NCI-H2081 (cell line): ENCODE measurements around the gene ASPSCR1.
A peak's percentile ranks its signal among the peaks of the same experiment; 100 is the strongest.
"Not testable (repeated sequence)": the region's sequence is repeated elsewhere in the genome, so short reads cannot be mapped to it uniquely, and the experiment has no call there.

Experiments used
- DNase-seq, 2 experiments: peaks; one replicate each; lab custom pipeline; 2025; lab: John Stamatoyannopoulos, UW

ASPSCR1 gene

DNA sequence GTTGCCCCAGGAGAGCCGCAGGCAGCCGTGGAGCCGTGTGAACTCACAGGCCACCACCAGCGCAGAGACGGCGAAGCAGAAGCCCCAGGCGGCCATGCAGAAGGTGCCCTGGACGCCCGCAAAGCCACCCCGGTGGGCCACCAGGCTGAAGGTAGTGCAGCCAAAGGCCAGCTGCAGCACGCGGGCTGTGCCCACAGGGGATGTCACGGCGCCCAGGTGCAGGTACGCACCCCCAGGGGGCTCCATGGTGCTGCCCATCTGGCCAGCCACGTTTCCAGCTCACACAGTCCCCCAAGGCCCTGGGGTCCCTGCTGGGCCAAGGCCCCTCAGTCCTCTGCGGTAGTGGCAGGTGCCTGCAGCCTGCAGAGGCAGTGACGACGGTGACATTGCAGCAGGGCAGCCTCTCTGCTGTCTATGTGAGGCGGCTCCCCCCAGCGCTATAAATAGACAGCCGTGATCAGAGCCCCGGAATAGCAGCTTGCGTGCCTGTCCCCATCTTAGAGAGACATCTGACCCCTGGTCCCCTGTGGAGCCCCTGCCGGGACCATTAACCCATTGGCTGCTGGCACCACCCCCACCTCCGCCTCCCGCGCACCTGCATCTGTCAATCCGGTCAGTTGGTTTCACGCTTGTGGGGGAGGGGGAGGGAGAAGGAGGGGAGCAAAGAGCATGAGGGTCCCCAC is 35.8 kb upstream of the ASPSCR1 start:
- no peak for DNase-seq

DNA sequence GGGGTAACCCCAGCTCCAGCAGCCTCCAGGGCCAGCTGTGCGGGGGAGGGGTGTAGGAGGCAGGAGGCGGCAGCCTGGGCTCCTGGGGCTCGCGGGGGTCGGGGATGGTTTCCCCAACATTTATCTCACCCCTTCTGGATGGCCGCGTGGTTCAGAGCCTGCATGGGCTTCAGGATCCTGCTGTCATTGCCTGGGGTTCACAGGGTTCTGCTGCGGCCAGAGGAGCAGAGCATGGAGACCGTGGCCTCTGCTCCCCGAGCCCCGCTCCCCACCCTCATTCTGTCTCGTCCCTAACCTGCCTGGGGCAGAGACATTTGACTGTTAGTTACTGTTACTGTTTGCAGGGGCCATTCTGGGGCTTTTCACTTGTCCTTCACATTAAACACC is 35.3 kb upstream of the ASPSCR1 start:
- no peak for DNase-seq

DNA sequence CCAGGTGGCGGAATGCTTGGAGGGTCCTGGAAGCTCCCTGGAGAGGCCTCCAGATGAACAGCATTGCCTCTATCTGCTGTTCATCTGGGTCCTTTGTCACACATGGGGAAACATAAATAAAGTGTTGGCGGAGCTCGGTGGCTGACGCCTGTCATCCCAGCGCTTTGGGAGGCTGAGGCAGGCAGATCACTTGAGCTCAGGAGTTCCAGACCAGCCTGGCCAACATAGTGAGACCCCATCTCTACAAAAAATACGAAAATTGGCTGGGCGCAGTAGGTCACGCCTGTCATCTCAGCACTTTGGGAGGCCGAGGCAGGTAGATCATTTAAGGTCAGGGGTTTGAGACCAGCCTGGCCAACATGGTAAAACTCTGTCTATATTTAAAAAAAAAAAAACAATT is 32.6 kb upstream of the ASPSCR1 start:
- DNase-seq = no peak

DNA sequence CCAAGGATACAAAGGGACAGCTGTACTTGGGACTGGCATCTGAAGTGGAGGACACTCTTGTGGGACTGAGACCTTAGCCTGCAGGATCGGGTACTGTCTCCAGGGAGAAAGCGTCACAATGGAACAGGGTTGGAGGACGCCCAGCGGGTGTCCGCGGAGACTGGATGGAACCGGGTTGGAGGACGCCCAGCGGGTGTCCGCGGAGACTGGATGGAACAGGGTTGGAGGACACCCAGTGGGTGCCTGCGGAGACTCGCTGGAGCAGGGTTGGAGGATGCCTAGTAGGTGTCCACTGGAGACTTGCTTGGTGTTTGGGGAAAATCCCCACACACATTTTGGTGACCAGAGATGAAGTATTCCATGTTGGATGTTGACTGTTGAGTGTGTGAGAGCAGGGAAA is 30.2 kb upstream of the ASPSCR1 start, which contains the start of gene MYADML2:
Gene MYADML2, minus strand, starts transcription at position 45 of the 400 bp plus-strand sequence. CDS start 5,492 bp downstream, outside the sequence.
- no peak for DNase-seq

DNA sequence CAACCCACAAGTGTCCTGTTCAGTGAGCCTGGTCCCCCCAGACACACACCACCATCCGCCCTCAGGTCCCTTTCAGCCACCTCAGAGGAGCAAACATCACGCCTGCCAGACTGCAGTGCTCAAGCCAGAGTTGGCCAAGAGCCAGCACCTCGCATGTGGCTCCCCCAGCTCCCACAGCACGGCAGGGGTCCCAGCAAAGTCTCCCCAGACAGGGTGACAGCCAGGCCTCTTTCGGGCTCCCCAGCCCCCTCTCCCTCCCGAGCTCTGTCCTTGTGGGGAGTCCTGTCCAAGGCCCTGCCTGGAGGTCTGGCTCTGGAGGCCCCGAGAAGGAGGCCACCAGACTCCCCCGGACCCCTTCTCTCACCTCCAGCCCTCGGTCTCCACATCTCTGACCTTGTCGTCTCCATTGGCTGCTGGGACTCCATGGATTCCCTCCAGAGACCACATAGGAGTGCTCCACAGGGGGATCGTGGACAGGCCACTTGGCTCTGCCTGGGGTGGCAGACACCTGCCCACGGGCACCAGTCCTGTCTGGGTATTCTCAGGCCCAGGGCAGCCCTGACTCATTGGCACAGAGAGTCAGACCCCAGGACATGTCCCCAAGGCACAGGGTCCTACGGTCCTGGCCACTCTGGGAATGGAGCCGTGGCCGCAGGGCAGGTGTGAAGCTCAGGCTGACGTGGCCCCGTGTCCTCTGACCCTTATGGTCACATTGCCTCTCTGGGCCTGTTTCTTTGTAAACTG is 28.6 kb upstream of the ASPSCR1 start:
- no peak for DNase-seq

DNA sequence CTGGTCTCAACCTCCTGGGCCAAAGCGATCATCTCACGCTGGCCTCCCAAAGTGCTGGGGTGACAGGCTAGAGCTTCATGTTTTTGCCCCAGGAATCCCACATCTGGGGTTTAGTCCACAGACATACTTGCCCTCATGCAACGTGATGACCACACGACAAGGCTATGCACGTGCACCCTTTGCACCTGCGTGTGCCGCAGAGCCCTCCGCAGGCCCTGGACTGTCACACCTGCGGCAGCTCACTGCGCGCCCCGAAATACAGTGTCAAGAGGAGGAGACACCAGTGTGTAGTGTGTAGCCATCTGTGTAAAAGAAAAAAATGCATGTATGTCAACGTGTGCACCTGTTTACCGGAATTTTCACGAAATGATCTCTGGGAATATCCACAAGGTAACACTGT is 26.9 kb upstream of the ASPSCR1 start:
- no peak for DNase-seq

- DNase-seq = no peak
These were observed 25.4 kb upstream of the ASPSCR1 start for GRCh38 chr17:81951785-81952684.

GRCh38 chr17:81952792-81953228 is 24.6 kb upstream of the ASPSCR1 start:
- no peak for DNase-seq

GRCh38 chr17:81953443-81953842 is 24.0 kb upstream of the ASPSCR1 start:
- DNase-seq = not testable (repeated sequence)

GRCh38 chr17:81954131-81955057 is 23.0 kb upstream of the ASPSCR1 start:
- no peak for DNase-seq

DNA sequence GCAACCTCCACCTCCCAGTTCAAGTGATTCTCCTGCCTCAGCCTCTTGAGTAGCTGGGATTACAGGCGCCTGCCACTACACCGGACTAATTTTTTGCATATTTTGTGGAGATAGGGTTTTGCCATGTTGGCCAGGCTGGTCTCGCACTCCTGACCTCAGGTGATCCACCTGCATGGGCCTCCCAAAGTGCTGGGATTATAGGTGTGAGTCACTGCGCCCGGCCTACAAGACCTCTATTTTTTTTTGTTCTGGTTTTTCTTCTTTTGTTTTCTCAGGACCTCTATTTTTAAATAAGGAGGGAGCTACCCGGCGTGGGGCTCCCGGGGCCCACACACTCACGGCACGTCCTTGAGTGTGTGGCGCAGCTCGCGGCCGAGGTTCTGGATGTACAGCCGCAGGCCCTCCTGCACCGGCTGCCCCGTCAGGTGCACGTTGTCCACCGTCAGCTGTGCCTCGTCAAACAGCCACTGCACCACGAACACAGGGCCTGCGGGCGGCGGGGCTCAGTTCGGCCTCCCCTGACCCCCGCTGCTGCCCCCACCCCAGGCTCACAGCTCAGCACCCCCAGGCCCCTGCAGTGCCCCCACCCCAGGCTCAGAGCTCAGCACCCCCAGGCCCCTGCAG is 22.3 kb upstream of the ASPSCR1 start:
- DNase-seq = no peak

- DNase-seq = no peak
These were observed 21.5 kb upstream of the ASPSCR1 start for GRCh38 chr17:81955756-81956544.

GRCh38 chr17:81956607-81957589 is 20.5 kb upstream of the ASPSCR1 start:
- no peak for DNase-seq

DNA sequence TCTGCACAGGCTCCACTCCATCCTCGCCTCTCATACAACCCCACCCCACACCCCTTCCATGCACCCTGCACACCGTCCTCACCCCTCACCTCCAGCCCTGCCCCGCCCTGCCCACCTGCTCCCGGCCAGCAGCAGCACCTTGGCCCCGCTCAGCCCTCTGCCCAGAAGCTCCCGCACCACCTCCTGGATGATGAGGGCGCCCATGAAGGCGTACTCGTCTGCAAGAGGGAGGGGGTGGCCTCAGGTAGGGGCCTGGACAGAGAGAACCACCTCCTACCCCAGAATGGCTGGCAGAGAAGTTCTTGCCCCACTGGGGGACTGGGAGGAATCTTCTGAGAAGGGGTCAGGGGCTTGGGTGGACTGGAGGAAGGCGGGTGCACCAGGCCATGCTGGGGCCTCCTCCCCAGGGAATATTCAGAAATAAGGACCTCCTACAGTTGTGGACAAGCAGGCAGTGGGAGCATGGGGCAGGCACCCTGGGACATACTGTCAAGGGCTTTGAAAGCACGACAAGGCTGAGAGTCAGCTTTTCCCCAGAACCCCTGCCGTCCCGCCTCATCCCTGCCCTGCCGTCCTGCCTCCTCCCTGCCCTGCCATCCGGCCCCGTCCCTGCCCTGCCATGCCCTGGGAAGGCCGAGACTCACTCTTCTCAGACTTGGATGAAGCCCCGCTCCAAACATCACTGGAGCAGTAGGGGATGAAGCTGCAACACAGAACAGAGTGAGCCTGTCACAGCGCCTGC is 19.6 kb upstream of the ASPSCR1 start:
- DNase-seq = no peak

- DNase-seq = no peak
These were observed 18.6 kb upstream of the ASPSCR1 start for GRCh38 chr17:81958633-81959342.

- peak; percentile 50 to 52 for DNase-seq
These were observed 17.9 kb upstream of the ASPSCR1 start for GRCh38 chr17:81959362-81960129.
